Stimulated activated naive CD8-positive, alpha-beta T cell treated with anti-CD3 and anti-CD28 coated beads, Interleukin-15, amount 100 ng/mL, for 72 hours (primary cell): Measurements from ENCODE around the gene VSTM2A.
"Not testable (repeated sequence)": the region's sequence is repeated elsewhere in the genome, so short reads cannot be mapped to it uniquely, and the experiment has no call there.

ENCODE experiments used
- ATAC-seq: fragments of 150-1000 bp; cut with Tn5 transposase; 2 replicates; pipeline ENCODE4 v1.10.0; 2021; ENCODE audit warnings: mild to moderate bottlenecking, moderate library complexity
- DNase-seq, 2 donors: peaks; one replicate each; pipeline ENCODE4 v3.0.0; 2021 to 2022
- H3K27ac Mint-ChIP-seq, 2 donors: one replicate each; pipeline ENCODE4 v1.8.0; 2022; ENCODE audit warnings: mild to moderate bottlenecking in 2 of 2, mixed read lengths in 2 of 2, moderate library complexity in 2 of 2
- H3K27me3 Mint-ChIP-seq: one replicate; pipeline ENCODE4 v1.8.0; 2022; ENCODE audit warnings: mixed read lengths
- H3K4me1 Mint-ChIP-seq: one replicate; pipeline ENCODE4 v1.8.0; 2022; ENCODE audit warnings: mild to moderate bottlenecking, mixed read lengths
- H3K4me3 Mint-ChIP-seq, 2 donors: one replicate each; pipeline ENCODE4 v1.8.0; 2022; ENCODE audit warnings: mild to moderate bottlenecking in 2 of 2, mixed read lengths in 2 of 2, moderate library complexity in 1 of 2
- H3K9me3 Mint-ChIP-seq, 2 donors: one replicate each; pipeline ENCODE4 v1.8.0; 2022; ENCODE audit warnings: mixed read lengths in 2 of 2

The VSTM2A gene

GRCh38 chr7:54541669-54542625 is at the start of gene VSTM2A:
VSTM2A (plus strand) TSS chr7:54542375; CDS start chr7:54542731, 356 bp downstream.
- H3K4me3 Mint-ChIP-seq: no peak within 1 kb of the TSS
- no peaks in the 10 kb centered on the region for H3K4me1 Mint-ChIP-seq
- DNase-seq (no peak), ATAC-seq (no peak)
- H3K27ac Mint-ChIP-seq: no peak within 1 kb of the TSS
- H3K9me3 Mint-ChIP-seq: peaks cover 5 to 6% of the 10 kb centered on the region in 2 donors
- H3K27me3 Mint-ChIP-seq: peaks cover 50% of the 10 kb centered on the region

- not testable (repeated sequence) for H3K4me3 Mint-ChIP-seq, ATAC-seq, DNase-seq, H3K27me3 Mint-ChIP-seq, H3K27ac Mint-ChIP-seq, H3K4me1 Mint-ChIP-seq
- H3K9me3 Mint-ChIP-seq: peaks cover 12 to 16% of the 10 kb centered on the region in 2 donors
These were observed 37.6 kb upstream of the VSTM2A start for GRCh38 chr7:54504531-54504930.

- H3K9me3 Mint-ChIP-seq: peaks cover 8 to 22% of the 10 kb centered on the region in 2 donors
- no peaks in the 10 kb centered on the region for H3K4me1 Mint-ChIP-seq
- DNase-seq (no peak), ATAC-seq (no peak)
- no peaks in the 10 kb centered on the region for H3K27me3 Mint-ChIP-seq
- H3K27ac Mint-ChIP-seq: no peak overlapping the region
- no peak overlapping the region for H3K4me3 Mint-ChIP-seq
These were observed 12.6 kb upstream of the VSTM2A start for GRCh38 chr7:54529568-54529967.

- Mint-ChIP-seq H3K4me1 (no peaks in the 10 kb centered on the region), H3K9me3 (peaks cover 4 to 8% of the 10 kb centered on the region in 2 donors), H3K27me3 (peaks cover 21% of the 10 kb centered on the region), H3K27ac (no peak overlapping the region), H3K4me3 (no peak overlapping the region)
- no peak for DNase-seq
- no peak for ATAC-seq
These were observed 4.1 kb upstream of the VSTM2A start for GRCh38 chr7:54538122-54538521.

- Mint-ChIP-seq H3K4me3 (no peak overlapping the region), H3K27me3 (peaks cover 50% of the 10 kb centered on the region), H3K9me3 (peaks cover 5% of the 10 kb centered on the region in 2 donors), H3K27ac (no peak overlapping the region), H3K4me1 (no peaks in the 10 kb centered on the region)
- no peak for DNase-seq
- ATAC-seq: no peak
These were observed 895 bp downstream of the VSTM2A start for GRCh38 chr7:54543051-54543488.

GRCh38 chr7:54544149-54544526 is 2.0 kb downstream of the VSTM2A start:
- no peak for ATAC-seq
- no peak for DNase-seq
- Mint-ChIP-seq H3K27me3 (peaks cover 50% of the 10 kb centered on the region), H3K9me3 (peaks cover 5% of the 10 kb centered on the region in 2 donors), H3K4me3 (no peak overlapping the region), H3K27ac (no peak overlapping the region), H3K4me1 (no peaks in the 10 kb centered on the region)

- Mint-ChIP-seq H3K9me3 (peaks cover 5% of the 10 kb centered on the region in 2 donors), H3K4me1 (no peaks in the 10 kb centered on the region), H3K27ac (no peak overlapping the region), H3K4me3 (no peak overlapping the region), H3K27me3 (peaks cover 50% of the 10 kb centered on the region)
- no peak for ATAC-seq
- no peak for DNase-seq
These were observed 2.5 kb downstream of the VSTM2A start for GRCh38 chr7:54544527-54545240.

GRCh38 chr7:54545241-54545563 is 3.0 kb downstream of the VSTM2A start:
- ATAC-seq: no peak
- Mint-ChIP-seq H3K27ac (no peak overlapping the region), H3K4me1 (no peaks in the 10 kb centered on the region), H3K27me3 (peaks cover 50% of the 10 kb centered on the region), H3K9me3 (peaks cover 5% of the 10 kb centered on the region in 2 donors), H3K4me3 (no peak overlapping the region)
- no peak for DNase-seq

GRCh38 chr7:54546081-54546985 is 4.2 kb downstream of the VSTM2A start:
- Mint-ChIP-seq H3K9me3 (peaks cover 5% of the 10 kb centered on the region in 2 donors), H3K4me3 (no peak overlapping the region), H3K4me1 (no peaks in the 10 kb centered on the region), H3K27ac (peak overlapping the region in 1 of 2 donors; percentile 46), H3K27me3 (peaks cover 47% of the 10 kb centered on the region)
- no peak for DNase-seq
- ATAC-seq: peak; percentile 46

GRCh38 chr7:54546986-54547314 is 4.8 kb downstream of the VSTM2A start:
- peaks cover 41% of the 10 kb centered on the region for H3K27me3 Mint-ChIP-seq
- H3K4me3 Mint-ChIP-seq: no peak overlapping the region
- no peak for DNase-seq
- H3K4me1 Mint-ChIP-seq: no peaks in the 10 kb centered on the region
- no peak for ATAC-seq
- H3K27ac Mint-ChIP-seq: no peak overlapping the region
- H3K9me3 Mint-ChIP-seq: peaks cover 5% of the 10 kb centered on the region in 2 donors

GRCh38 chr7:54550471-54550870 is 8.3 kb downstream of the VSTM2A start:
- peaks cover 9% of the 10 kb centered on the region for H3K27me3 Mint-ChIP-seq
- no peak overlapping the region for H3K4me3 Mint-ChIP-seq
- DNase-seq (no peak), ATAC-seq (no peak)
- no peaks in the 10 kb centered on the region for H3K4me1 Mint-ChIP-seq
- peaks cover 8 to 11% of the 10 kb centered on the region in 2 donors for H3K9me3 Mint-ChIP-seq
- no peak overlapping the region for H3K27ac Mint-ChIP-seq

GRCh38 chr7:54556121-54556520 is 13.9 kb downstream of the VSTM2A start:
- Mint-ChIP-seq H3K27ac (no peak overlapping the region), H3K4me1 (no peaks in the 10 kb centered on the region), H3K4me3 (no peak overlapping the region), H3K27me3 (no peaks in the 10 kb centered on the region), H3K9me3 (peaks cover 8 to 11% of the 10 kb centered on the region in 2 donors)
- ATAC-seq: no peak
- DNase-seq: no peak

- H3K4me1 Mint-ChIP-seq: no peaks in the 10 kb centered on the region
- no peak for DNase-seq
- H3K27ac Mint-ChIP-seq: no peak overlapping the region
- H3K9me3 Mint-ChIP-seq: peaks cover 0 to under 1% of the 10 kb centered on the region in 2 donors
- no peaks in the 10 kb centered on the region for H3K27me3 Mint-ChIP-seq
- ATAC-seq: no peak
- H3K4me3 Mint-ChIP-seq: no peak overlapping the region
These were observed 17.2 kb downstream of the VSTM2A start for GRCh38 chr7:54559401-54559800.

- no peaks in the 10 kb centered on the region for H3K4me1 Mint-ChIP-seq
- H3K9me3 Mint-ChIP-seq: peaks cover 0 to 3% of the 10 kb centered on the region in 2 donors
- no peak overlapping the region for H3K4me3 Mint-ChIP-seq
- H3K27ac Mint-ChIP-seq: no peak overlapping the region
- no peaks in the 10 kb centered on the region for H3K27me3 Mint-ChIP-seq
- DNase-seq: no peak
- no peak for ATAC-seq
These were observed 18.0 kb downstream of the VSTM2A start for GRCh38 chr7:54560198-54560597.

GRCh38 chr7:54560723-54561122 is 18.5 kb downstream of the VSTM2A start:
- ATAC-seq (no peak), DNase-seq (no peak)
- H3K9me3 Mint-ChIP-seq: peaks cover 0 to 7% of the 10 kb centered on the region in 2 donors
- H3K27me3 Mint-ChIP-seq: no peaks in the 10 kb centered on the region
- no peak overlapping the region for H3K4me3 Mint-ChIP-seq
- H3K4me1 Mint-ChIP-seq: no peaks in the 10 kb centered on the region
- H3K27ac Mint-ChIP-seq: no peak overlapping the region
